ENCODE measurements around the gene MARCHF2.

The MARCHF2 gene

DNA sequence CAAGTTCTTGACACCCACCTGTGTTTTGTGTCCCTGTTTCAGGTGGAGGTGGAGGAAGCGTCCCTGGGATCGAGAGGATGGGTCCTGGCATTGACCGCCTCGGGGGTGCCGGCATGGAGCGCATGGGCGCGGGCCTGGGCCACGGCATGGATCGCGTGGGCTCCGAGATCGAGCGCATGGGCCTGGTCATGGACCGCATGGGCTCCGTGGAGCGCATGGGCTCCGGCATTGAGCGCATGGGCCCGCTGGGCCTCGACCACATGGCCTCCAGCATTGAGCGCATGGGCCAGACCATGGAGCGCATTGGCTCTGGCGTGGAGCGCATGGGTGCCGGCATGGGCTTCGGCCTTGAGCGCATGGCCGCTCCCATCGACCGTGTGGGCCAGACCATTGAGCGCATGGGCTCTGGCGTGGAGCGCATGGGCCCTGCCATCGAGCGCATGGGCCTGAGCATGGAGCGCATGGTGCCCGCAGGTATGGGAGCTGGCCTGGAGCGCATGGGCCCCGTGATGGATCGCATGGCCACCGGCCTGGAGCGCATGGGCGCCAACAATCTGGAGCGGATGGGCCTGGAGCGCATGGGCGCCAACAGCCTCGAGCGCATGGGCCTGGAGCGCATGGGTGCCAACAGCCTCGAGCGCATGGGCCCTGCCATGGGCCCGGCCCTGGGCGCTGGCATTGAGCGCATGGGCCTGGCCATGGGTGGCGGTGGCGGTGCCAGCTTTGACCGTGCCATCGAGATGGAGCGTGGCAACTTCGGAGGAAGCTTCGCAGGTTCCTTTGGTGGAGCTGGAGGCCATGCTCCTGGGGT lies 72.7 kb downstream of the MARCHF2 start:
- no peak overlapping the region for H3K4me3 ChIP-seq (ENCODE audit: low read length)
- no peak for TF ChIP-seq ZNF274 (IDR thresholded peaks at IDR 0.05; ENCODE audit: low read depth, low read length)

DNA sequence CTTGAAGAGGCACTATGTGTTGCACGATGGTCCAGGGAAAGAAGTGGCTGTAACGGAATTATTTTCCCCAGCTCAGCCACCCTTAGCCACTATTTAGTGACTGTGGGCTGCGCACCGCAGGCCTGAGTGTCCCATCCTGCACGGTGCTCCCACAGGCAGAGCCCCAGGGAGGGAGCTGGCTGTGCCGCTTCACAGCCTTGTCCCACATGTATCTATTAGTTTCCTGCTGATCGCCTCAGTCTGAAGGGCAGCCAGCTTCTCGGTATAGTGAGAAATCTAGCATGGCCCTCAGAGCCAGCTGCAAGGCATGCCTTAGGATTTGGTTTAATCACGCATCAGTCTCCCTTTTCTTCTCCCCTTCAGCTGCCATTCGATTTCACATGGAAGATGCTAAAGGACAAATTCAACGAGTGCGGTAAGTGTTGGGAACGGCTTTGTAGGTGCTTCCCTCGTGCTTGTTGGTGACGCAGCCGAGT lies 73.6 kb downstream of the MARCHF2 start:
- no peak overlapping the region for H3K4me3 ChIP-seq (ENCODE audit: low read length)
- TF ChIP-seq ZNF274 (IDR thresholded peaks at IDR 0.05; ENCODE audit: low read depth, low read length): no peak

DNA sequence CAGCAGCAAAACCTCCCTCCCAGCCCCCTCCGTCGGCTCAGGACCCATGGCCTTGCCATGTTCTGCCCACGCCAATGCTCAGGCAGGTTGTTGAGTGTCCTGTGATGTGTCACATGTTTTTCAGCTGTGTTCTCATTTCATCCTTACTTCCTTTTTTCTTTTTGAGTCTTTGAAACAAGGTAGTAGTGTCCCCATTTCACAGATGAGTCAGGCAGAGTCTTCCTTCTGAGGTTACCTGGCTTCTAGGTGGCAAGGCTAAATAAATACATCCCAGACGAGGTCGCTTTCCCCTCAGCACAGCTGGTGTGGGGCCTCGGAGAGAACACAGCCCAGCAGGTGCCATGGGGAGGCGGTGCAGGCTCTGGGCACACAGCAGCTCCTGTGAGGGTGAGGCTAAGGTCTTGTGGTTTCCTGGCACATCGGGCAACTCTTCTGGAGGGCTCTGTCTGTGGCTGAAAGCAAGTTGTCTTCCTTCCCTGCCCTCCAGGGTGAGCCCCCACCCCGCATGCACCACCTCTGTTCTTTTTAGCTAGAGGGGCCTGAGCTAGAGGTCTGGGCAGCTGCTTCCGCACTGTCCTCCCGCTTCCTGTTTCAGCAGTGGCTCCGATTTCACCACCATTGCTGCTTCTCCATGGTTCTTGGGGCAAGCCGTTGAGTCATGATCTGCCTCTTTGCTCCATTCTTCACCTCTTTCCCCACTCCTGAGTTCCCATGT lies 74.2 kb downstream of the MARCHF2 start:
- no peak overlapping the region for H3K4me3 ChIP-seq (ENCODE audit: low read length)
- no peak for TF ChIP-seq ZNF274 (IDR thresholded peaks at IDR 0.05; ENCODE audit: low read depth, low read length)

DNA sequence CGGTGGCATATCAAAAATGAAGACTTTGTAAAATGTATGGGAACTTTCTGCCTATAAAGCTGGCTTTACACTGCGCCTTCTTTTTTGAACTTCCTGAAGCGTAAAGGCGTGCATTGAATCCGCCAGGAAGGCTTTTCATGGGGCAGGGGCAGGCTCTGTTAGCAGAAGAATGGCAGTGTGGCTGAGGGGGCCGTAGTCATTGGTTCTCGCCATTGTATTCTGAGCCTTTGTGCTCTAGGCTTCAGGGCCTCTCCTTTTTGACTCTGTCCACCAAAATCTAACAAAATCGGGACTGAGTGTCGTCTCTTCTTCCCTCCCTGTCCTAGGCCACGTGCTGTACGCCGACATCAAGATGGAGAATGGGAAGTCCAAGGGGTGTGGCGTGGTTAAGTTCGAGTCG lies 75.3 kb downstream of the MARCHF2 start:
- no peak for TF ChIP-seq ZNF274 (IDR thresholded peaks at IDR 0.05; ENCODE audit: low read depth, low read length)
- no peak overlapping the region for H3K4me3 ChIP-seq (ENCODE audit: low read length)

Data from GM08714 (cell line).